Measurements from ENCODE around the gene FRMD5. TPM values are rescaled to one million over a fixed set of nuclear protein-coding genes. Genes with fewer than 3 reads are reported as not detected.
A peak's percentile ranks its signal among the peaks of the same experiment; 100 is the strongest.
"Not testable (repeated sequence)": the region's sequence is repeated elsewhere in the genome, so short reads cannot be mapped to it uniquely, and the experiment has no call there.

Gene FRMD5
- total and polyA plus RNA-seq, 5 donors = 20.8 to 88.6 (median 44.6) TPM

DNA sequence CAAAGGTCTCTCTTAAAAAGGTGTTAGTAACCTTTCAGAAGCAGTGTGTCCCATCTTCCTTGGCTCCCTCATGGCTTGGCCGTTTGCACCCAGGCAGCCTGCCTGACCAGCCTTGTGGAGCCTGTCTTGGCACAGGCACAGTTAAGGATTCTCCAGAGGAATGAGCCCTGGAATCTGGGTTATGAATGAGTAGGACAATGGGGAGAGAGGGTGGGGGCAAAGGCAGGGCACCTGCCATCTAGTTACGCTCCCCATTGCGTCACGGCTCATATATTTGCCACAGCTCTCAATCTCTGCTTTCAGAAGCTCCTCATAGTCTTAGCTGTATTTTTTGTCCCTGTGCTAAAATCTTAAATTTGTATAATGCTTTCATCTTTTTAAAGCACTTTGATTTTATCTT, 317.7 kb downstream of the FRMD5 start:
- Histone ChIP-seq H3K27ac (ENCODE audit: low read length) (peak overlapping the region; percentile 61), H3K4me3 (ENCODE audit: low read length) (peak overlapping the region; percentile 12), H3K27me3 (ENCODE audit: control insufficient read depth, insufficient read depth) (no peaks in the 10 kb centered on the region), H3K4me1 (ENCODE audit: control insufficient read depth, insufficient read depth, low read length) (peaks cover 6% of the 10 kb centered on the region), H3K9me3 (ENCODE audit: control insufficient read depth, low read length) (no peaks in the 10 kb centered on the region)
- intact Hi-C loops (cut with DNase I) = no loop called here
- WGBS = 66% methylated on average over 4 of the region's 4 CpGs
- peak in 1 of 3 donors; percentile 47 for DNase-seq
- ATAC-seq = peak; percentile 8 to 24

DNA sequence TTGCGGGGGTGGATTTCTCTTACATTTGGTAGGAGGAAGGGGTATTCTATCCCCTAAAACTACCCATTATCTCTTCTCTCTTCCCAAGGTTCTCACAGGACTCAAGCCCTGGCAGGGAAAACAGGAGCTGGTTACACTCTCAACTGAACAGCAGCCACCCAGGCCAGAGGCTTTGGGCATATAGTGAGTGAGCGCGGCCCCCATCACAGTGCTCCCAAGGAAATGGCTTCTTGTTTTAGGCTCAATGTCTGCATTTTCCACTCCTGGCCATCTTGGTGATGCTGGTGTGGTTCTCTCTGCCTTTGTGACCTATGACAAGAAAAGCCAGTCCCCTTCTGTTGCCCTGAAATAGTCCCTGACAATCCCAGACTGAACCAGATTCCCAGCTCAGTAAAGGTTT, 318.2 kb downstream of the FRMD5 start:
- H3K9me3 ChIP-seq (ENCODE audit: control insufficient read depth, low read length) = no peaks in the 10 kb centered on the region
- DNase-seq (no peak), ATAC-seq (no peak)
- peak overlapping the region; percentile 48 for H3K27ac ChIP-seq (ENCODE audit: low read length)
- intact Hi-C loops (cut with DNase I) = no loop called here
- peaks cover 6% of the 10 kb centered on the region for H3K4me1 ChIP-seq (ENCODE audit: control insufficient read depth, insufficient read depth, low read length)
- H3K27me3 ChIP-seq (ENCODE audit: control insufficient read depth, insufficient read depth) = no peaks in the 10 kb centered on the region
- H3K4me3 ChIP-seq (ENCODE audit: low read length) = peak overlapping the region; percentile 12
- WGBS = 90% methylated on average over 3 of the region's 3 CpGs

DNA sequence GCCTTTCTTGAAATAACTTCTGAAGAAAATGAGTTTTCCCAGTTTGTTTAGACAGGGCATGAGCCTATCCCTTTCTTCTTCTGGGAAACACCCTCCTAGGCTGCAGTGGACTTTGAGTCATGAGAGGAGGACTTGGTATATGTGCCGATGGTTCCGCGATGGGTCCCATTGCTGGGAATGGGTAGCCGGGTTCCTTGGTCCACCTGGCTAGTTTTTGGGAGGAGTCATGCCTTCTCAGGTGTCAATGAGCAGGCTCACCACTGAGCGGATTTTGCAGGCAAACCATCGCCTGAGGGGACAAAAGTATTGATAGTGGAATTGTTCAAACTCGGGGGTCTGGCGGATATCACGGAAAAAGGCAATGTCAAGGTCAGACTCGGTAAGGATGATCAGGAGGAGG, 321.4 kb downstream of the FRMD5 start:
- Histone ChIP-seq H3K4me3 (ENCODE audit: low read length) (no peak overlapping the region), H3K4me1 (ENCODE audit: control insufficient read depth, insufficient read depth, low read length) (no peaks in the 10 kb centered on the region), H3K9me3 (ENCODE audit: control insufficient read depth, low read length) (no peaks in the 10 kb centered on the region), H3K27me3 (ENCODE audit: control insufficient read depth, insufficient read depth) (no peaks in the 10 kb centered on the region), H3K27ac (ENCODE audit: low read length) (no peak overlapping the region)
- DNase-seq (no peak), ATAC-seq (no peak)
- intact Hi-C loops (cut with DNase I) = no loop called here
- WGBS = 92% methylated on average over 10 of the region's 10 CpGs

DNA sequence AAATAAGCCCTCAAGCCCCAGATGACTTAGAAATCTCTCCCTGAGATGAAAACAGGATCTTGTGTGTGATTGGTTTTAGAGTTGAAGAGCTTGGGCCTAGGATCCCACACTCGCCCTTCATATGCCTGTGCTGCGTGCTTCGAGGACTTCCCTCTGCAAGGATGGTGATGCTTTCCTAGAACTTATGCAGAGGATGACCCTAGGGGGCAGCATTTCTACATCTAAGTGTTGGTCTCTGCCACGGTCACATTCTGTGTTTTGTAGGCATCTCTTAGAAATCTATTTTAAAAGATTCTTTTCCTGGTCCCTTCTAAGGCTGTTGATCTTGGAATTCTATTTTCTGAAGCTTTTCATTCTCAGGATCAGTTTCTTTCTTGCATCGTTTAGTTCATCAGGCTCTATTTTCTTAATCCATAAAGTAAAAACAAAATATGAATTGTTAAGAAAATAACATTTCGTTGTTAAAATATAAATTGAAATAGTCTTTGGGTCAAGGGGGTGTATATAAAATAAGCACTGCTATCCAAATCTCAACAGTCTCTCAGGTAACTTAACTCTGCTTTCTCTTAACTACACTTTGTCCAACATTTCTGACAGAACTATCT, 322.6 kb downstream of the FRMD5 start:
- WGBS = 51% methylated on average over 6 of the region's 6 CpGs
- Histone ChIP-seq H3K27me3 (ENCODE audit: control insufficient read depth, insufficient read depth) (no peaks in the 10 kb centered on the region), H3K4me3 (ENCODE audit: low read length) (no peak overlapping the region), H3K27ac (ENCODE audit: low read length) (no peak overlapping the region), H3K4me1 (ENCODE audit: control insufficient read depth, insufficient read depth, low read length) (no peaks in the 10 kb centered on the region), H3K9me3 (ENCODE audit: control insufficient read depth, low read length) (no peaks in the 10 kb centered on the region)
- DNase-seq = peak in 1 of 3 donors; percentile 41
- intact Hi-C loops (cut with DNase I) = no loop called here
- peak; percentile 72 to 84 for ATAC-seq

DNA sequence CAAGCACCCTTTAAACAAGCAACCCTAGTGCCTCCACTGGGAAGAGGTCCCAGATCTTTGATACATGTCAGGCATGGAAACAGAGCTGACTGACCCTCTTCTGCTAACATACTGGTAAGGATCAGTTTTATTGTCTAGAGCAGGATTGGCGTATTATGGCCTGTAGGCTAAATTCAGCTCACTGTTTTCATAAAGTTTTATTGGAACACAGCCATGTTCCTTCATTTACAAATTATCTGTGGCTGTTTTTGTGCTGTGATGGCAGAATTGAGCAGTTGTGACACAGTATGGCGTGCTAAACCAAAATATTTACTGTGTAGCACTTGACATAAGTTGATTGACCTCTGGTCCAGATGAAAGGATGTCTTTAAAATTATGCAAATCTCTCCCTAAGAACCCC, 323.2 kb downstream of the FRMD5 start:
- intact Hi-C loops (cut with DNase I) = no loop called here
- Histone ChIP-seq H3K4me3 (ENCODE audit: low read length) (no peak overlapping the region), H3K27me3 (ENCODE audit: control insufficient read depth, insufficient read depth) (no peaks in the 10 kb centered on the region), H3K9me3 (ENCODE audit: control insufficient read depth, low read length) (no peaks in the 10 kb centered on the region), H3K4me1 (ENCODE audit: control insufficient read depth, insufficient read depth, low read length) (no peaks in the 10 kb centered on the region), H3K27ac (ENCODE audit: low read length) (no peak overlapping the region)
- WGBS = 98% methylated on average over 2 of the region's 2 CpGs
- DNase-seq (no peak), ATAC-seq (no peak)

DNA sequence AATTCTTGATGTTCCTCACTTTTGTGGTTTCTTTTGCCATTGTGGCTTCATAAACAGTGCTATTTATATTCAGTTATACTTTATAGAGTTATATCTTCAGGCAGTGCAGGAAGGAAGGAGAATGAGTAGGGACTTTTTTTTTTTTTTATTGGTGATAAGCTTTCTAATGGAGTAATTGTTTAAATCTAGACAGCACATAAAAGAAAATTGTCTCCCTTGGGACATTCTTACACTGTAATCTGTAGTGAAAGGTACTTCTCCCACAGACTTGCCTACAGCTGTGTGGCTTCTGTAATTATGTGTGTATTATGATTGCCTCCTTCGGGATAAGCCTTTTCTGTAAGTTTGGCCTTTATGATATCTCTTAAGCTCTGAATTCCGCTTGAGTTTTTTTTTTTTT, 326.7 kb downstream of the FRMD5 start:
- 70% methylated on average over 2 of the region's 2 CpGs for WGBS

DNA sequence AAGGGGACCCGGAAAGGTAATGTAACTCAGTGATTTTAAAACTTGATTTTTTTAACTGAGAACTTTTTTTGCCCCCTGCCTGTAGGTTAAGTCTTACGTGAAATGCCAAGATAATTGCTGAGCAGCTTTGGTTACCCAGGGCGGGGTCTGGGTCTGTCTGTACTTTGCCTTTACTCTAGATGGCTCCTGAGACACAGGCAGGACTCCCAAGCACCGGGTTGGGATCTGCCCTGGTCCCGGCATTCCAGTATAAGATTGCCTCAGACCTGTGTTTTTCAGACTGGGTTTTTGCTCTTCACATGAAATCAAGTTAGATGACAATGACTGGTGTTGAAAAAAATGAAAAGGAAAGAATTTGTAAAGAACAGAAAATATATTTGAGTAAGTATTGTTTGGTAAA, 328.0 kb downstream of the FRMD5 start:
- Histone ChIP-seq H3K27ac (ENCODE audit: low read length) (no peak overlapping the region), H3K9me3 (ENCODE audit: control insufficient read depth, low read length) (no peaks in the 10 kb centered on the region), H3K4me1 (ENCODE audit: control insufficient read depth, insufficient read depth, low read length) (no peaks in the 10 kb centered on the region), H3K4me3 (ENCODE audit: low read length) (no peak overlapping the region), H3K27me3 (ENCODE audit: control insufficient read depth, insufficient read depth) (no peaks in the 10 kb centered on the region)
- ATAC-seq (no peak), DNase-seq (no peak)
- 93% methylated on average over 5 of the region's 5 CpGs for WGBS
- intact Hi-C loops (cut with DNase I) = no loop called here

More for the DNA sequence above, 326.7 kb downstream of the FRMD5 start:
- no peaks in the 10 kb centered on the region for H3K27me3 ChIP-seq (ENCODE audit: control insufficient read depth, insufficient read depth)
- no peaks in the 10 kb centered on the region for H3K9me3 ChIP-seq (ENCODE audit: control insufficient read depth, low read length)
- H3K4me1 ChIP-seq (ENCODE audit: control insufficient read depth, insufficient read depth, low read length) = no peaks in the 10 kb centered on the region
- H3K4me3 ChIP-seq (ENCODE audit: low read length) = no peak overlapping the region
- intact Hi-C loops (cut with DNase I) = no loop called here
- ATAC-seq (no peak), DNase-seq (no peak)
- no peak overlapping the region for H3K27ac ChIP-seq (ENCODE audit: low read length)

DNA sequence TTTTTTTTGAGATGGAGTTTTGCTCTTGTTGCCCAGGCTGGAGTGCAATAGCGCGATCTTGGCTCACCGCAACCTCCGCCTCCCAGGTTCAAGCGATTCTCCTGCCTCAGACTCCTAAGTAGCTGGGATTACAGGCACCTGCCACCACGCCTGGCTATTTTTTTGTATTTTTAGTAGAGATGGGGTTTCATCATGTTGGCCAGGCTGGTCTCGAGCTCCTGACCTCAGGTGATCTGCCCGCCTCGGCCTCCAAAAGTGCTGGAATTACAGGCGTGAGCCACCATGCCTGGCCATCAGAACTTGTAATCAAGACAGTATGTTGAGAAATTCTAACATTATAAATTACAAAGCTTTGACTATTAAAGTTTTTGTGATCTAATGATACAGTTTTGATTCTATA, 328.4 kb downstream of the FRMD5 start:
- H3K9me3 ChIP-seq (ENCODE audit: control insufficient read depth, low read length); H3K4me1 ChIP-seq (ENCODE audit: control insufficient read depth, insufficient read depth, low read length); DNase-seq; H3K27ac ChIP-seq (ENCODE audit: low read length); ATAC-seq; H3K4me3 ChIP-seq (ENCODE audit: low read length); H3K27me3 ChIP-seq (ENCODE audit: control insufficient read depth, insufficient read depth); intact Hi-C loops (cut with DNase I): not testable (repeated sequence)
- 96% methylated on average over 10 of the region's 10 CpGs for WGBS

DNA sequence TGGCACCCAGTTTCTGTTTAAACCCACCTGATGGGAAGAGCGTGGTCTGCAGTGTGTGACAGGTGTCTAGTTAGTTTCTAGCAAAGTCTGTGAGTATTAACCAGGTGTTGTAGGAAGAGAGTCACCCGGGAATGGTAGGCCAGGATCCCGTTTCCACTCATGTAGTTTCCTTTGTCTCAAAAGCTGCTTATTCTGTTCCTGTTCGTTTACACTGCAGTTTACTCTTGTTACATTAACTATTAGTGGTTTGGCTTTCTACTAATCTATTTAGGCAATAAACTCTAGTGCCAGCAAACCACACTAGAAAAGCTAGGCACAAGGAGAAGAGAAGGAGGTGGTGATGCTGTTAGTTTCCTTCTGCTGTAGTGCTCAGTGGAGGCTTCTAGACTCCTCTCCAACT, 335.5 kb downstream of the FRMD5 start:
- 78% methylated on average over 4 of the region's 4 CpGs for WGBS
- Histone ChIP-seq H3K4me1 (ENCODE audit: control insufficient read depth, insufficient read depth, low read length) (no peaks in the 10 kb centered on the region), H3K27me3 (ENCODE audit: control insufficient read depth, insufficient read depth) (no peaks in the 10 kb centered on the region), H3K27ac (ENCODE audit: low read length) (no peak overlapping the region), H3K9me3 (ENCODE audit: control insufficient read depth, low read length) (no peaks in the 10 kb centered on the region), H3K4me3 (ENCODE audit: low read length) (no peak overlapping the region)
- intact Hi-C loops (cut with DNase I) = no loop called here
- ATAC-seq (no peak), DNase-seq (no peak)

DNA sequence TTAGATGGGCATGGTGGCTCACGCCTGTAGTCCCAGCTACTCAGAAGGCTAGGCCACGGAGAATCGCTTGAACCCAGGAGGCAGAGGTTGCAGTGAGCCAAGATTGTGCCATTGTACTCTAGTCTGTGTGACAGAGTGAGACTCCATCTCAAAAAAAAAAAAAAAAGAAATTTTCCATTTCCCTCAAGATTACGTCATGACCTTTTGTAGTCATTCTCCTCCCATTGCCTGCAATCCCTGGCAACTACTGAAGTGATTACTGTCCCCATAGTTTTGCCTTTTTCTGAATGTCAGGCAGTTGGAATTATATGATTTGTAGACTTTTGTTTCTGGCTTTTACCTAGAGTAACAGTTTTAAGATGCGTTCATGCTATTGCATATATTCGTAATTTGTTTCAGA, 340.3 kb downstream of the FRMD5 start:
- H3K4me3 ChIP-seq (ENCODE audit: low read length) = no peak overlapping the region
- WGBS = 91% methylated on average over 6 of the region's 6 CpGs
- ATAC-seq (peak in 1 of 2 donors; percentile 25), DNase-seq (no peak)
- intact Hi-C loops (cut with DNase I) = no loop called here
- no peaks in the 10 kb centered on the region for H3K9me3 ChIP-seq (ENCODE audit: control insufficient read depth, low read length)
- H3K27me3 ChIP-seq (ENCODE audit: control insufficient read depth, insufficient read depth) = no peaks in the 10 kb centered on the region
- no peak overlapping the region for H3K27ac ChIP-seq (ENCODE audit: low read length)
- no peaks in the 10 kb centered on the region for H3K4me1 ChIP-seq (ENCODE audit: control insufficient read depth, insufficient read depth, low read length)

DNA sequence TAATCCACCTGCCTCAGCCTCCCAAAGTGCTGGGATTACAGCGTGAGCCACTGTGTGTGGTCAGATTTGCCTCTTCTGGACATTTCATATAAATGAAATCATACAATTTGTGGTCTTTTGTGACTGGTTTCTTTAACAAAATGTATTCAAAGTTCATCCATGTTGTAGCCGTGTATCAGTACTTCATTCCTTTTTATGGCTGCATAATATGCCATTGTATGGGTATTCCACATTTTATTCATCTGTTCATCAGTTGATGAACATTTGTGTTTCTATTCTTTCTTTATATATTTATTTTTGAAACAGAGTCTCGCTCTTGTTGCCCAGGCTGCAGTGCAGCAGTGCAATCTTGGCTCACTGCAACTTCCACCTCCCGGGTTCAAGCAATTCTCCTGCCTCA, 342.5 kb downstream of the FRMD5 start:
- 98% methylated on average over 4 of the region's 4 CpGs for WGBS
- no peaks in the 10 kb centered on the region for H3K9me3 ChIP-seq (ENCODE audit: control insufficient read depth, low read length)
- DNase-seq = no peak
- no peak for ATAC-seq
- no peak overlapping the region for H3K4me3 ChIP-seq (ENCODE audit: low read length)
- intact Hi-C loops (cut with DNase I) = no loop called here
- H3K27ac ChIP-seq (ENCODE audit: low read length) = no peak overlapping the region
- H3K4me1 ChIP-seq (ENCODE audit: control insufficient read depth, insufficient read depth, low read length) = no peaks in the 10 kb centered on the region
- H3K27me3 ChIP-seq (ENCODE audit: control insufficient read depth, insufficient read depth) = no peaks in the 10 kb centered on the region

DNA sequence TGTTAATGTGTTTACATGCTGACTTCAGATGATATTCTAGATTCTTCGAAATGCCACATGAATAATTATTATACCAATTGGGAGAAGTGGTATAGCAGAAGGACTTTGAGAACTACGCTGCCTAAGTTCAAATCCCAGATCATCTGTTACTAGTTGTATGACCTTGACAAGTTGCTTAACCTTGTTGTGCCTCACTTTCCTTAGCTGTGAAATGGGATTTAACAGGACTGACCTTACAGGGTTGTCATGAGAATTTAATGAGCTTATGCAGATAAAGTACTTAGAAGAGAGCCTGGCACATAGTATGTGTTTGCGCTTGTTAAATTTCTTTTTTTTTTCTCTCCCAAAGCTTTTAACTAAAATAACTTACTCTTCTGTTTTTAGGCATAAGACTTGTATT, 343.8 kb downstream of the FRMD5 start:
- 99% methylated on average over 3 of the region's 3 CpGs for WGBS
- intact Hi-C loops (cut with DNase I) = no loop called here

More for the DNA sequence above, 343.8 kb downstream of the FRMD5 start:
- no peak overlapping the region for H3K27ac ChIP-seq (ENCODE audit: low read length)
- no peaks in the 10 kb centered on the region for H3K27me3 ChIP-seq (ENCODE audit: control insufficient read depth, insufficient read depth)
- ATAC-seq (no peak), DNase-seq (no peak)
- no peak overlapping the region for H3K4me3 ChIP-seq (ENCODE audit: low read length)
- no peaks in the 10 kb centered on the region for H3K4me1 ChIP-seq (ENCODE audit: control insufficient read depth, insufficient read depth, low read length)
- no peaks in the 10 kb centered on the region for H3K9me3 ChIP-seq (ENCODE audit: control insufficient read depth, low read length)

Data from right cardiac atrium (tissue), 5 donors.